Left kidney (tissue), 2 donors: ENCODE results near the gene PPM1N. TPM values are rescaled to one million over a fixed set of nuclear protein-coding genes. Genes with fewer than 3 reads are reported as not detected.

Experiments used
- DNase-seq: peaks from one replicate; pipeline ENCODE4 v3.0.0-alpha.2; 2013
- polyA plus RNA-seq: library from polyadenylated mRNA; unstranded; fragments of 120-200 nt; gene quantifications from one replicate; pipeline ENCODE4 v1.2.1, GENCODE V29; 2013; ENCODE audit not compliant: insufficient read length

Gene PPM1N
- polyA plus RNA-seq, 1 donor = 0.27 TPM

GRCh38 chr19:45488708-45489107, 9.5 kb upstream of the PPM1N start:
- no peak for DNase-seq

- DNase-seq = no peak
These were observed 8.9 kb upstream of the PPM1N start for GRCh38 chr19:45489216-45489855.

DNA sequence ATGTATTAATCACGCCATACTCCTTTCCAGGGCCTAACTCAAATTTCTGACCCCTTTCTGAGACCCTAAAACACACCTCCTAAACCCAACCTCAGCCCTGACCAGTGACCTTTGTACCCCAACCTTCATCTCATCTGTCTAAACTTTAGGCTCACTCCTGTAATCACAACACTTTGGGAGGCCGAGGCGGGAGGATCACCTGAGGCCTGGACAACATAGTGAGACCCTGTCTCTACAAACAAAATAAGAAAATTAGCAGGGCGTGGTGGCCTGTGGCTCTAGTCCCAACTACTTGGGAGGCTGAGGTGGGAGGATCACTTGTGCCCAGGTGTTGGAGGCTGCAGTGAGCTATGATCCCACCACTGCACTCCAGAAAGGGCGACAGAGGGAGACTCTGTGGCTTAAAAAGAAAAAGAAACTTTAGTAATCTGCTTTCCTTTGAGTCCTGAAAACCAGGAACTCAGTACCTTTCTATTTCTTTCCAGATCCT, 6.1 kb upstream of the PPM1N start:
- DNase-seq = no peak

GRCh38 chr19:45492627-45493470, 5.4 kb upstream of the PPM1N start:
- no peak for DNase-seq

GRCh38 chr19:45494261-45494916, 3.9 kb upstream of the PPM1N start:
- DNase-seq = no peak

- no peak for DNase-seq
These were observed 3.1 kb upstream of the PPM1N start for GRCh38 chr19:45495178-45495577.

DNA sequence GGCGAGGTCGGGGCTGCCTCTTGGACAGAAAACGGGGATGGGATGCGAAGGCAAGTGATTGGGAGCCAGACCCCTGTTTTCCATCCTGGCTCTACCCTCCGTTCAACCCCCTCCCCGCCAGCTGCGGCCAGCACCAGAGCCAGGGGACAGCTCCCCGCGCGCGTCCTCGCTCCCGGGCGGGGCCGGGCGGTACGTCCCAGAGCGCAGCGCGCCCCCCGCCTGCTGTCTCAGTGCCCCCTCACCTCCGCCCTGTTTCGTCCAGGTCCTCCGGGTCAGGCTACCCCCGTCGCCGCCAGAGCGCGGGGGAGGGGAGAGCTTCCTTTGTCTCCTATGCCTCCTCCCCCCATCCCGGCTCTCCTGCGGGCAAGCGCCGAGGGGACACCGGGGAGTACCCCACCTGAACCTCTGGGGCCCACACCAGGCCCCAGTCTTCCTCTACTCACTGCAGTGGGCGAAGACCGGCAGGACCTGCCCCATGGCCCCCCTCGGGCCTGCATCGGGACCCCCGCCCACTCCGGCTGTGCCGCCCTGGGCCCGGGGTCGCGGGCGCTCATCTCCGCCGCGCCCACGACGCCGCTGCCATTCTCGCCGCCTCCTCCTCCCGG, 1.8 kb upstream of the PPM1N start:
- no peak for DNase-seq

DNA sequence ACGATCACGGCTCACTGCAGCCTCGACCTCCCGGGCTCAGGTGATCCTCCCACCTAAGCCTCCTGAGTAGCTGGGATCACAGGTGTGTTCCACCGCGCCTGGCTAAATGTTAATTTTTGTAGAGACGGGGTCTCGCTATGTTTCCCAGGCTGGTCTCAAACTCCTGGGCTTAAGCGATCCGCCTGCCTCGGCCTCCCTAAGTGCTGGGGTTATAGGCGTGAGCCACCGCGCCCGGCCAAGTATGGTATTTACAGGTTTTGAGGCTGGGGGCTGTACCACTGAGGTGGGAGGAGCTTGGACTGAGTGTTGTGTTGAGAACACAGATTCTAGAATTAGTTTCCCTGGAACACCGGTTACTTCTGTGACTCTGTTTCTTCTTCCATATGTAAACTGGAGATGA, 452 bp upstream of the PPM1N start:
- DNase-seq = no peak

DNA sequence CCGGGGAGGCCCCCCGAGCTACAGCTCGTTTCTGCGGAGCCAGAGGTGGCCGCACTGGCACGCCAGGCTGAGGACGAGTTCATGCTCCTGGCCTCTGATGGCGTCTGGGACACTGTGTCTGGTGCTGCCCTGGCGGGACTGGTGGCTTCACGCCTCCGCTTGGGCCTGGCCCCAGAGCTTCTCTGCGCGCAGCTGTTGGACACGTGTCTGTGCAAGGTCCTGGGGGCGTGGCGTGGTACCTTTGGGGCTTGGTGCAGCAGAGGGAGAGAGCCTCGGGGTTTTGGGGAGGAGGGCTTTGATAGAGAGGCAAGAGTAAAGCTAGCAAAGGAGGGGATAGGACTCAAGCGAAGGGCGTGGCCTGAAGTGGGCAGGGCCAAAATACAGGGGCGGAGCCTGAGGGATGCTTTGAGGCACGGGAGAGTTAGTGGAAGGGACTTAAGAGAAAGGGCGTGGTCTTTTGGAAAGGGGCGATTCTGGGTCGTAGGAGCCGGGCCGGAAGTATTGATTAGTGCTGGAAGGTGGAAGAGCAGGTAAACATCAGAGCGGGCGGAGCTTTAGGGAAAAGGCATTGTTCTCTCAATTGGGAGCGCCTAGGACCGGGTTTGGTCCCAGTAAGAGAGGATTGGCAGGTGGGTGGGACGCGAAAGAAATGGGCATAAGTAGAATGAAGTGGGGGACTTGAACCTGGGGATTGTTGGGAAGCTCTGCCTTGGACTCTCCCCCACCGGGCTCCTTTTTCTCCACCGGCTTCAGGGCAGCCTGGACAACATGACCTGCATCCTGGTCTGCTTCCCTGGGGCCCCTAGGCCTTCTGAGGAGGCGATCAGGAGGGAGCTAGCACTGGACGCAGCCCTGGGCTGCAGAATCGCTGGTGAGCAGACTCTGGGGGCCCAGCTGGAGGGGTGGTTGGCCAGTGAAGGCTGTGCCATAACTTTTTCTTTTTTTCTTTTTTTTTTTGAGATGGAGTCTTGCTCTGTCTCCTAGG, 1.2 kb downstream of the PPM1N start:
- no peak for DNase-seq

DNA sequence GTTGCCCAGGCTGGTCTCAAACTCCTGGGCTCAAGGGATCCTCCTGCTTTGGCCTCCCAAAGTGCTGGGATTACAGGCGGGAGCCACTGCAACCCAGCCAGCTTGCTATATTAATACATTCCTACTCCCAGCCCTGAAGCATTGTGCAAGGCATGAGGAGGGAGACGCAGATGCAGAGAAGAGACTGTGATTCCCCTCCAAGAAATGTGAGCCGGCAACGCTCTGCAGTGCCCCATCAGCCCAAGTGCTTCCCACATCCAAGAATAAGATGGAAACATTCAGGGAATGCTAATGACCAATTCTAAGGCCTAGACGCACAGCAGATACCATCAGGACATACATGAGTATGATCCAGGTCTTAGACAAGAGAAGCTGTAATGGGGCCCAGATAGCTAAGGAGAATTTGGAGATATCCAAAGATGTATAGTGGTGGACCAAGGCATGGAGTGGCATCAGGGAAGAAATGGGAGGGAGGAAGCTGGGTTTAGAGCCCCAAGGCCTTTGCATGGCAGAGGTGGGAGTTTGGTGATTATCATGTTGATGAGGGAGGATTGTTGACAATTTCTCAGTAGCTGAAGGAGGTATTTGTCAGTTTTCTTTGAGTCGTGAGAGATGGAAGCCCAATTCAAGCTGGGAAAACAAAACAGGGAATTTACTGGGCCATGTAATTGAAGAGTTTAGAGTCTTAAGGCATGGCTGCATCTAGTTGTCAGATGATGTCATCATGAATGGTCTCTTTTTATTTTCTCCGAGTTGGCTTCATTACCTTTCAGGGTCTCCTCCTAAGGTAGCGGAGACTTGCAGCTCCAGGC, 2.9 kb downstream of the PPM1N start:
- DNase-seq = no peak

- DNase-seq = no peak
These were observed 3.4 kb downstream of the PPM1N start for GRCh38 chr19:45501730-45502014.

- DNase-seq = no peak
These were observed 3.9 kb downstream of the PPM1N start for GRCh38 chr19:45502111-45502510.

DNA sequence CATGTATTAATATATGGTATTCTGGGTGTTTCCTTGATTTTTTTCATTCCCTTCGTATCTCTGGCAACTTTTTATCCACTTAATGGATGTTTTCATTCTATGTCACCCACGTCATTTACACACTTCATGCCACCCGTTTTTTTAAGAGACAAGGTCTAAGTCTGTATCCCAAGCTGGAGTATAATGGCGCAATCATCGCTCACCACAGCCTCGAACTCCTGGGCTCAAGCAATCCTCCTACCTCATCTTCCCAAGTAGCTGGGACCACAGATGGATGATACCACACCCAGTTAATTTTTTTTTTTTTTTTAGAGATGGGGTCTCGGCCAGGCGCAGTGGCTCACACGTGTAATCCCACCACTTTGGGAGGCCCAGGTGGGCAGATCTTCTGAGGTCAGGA, 5.7 kb downstream of the PPM1N start:
- no peak for DNase-seq

DNA sequence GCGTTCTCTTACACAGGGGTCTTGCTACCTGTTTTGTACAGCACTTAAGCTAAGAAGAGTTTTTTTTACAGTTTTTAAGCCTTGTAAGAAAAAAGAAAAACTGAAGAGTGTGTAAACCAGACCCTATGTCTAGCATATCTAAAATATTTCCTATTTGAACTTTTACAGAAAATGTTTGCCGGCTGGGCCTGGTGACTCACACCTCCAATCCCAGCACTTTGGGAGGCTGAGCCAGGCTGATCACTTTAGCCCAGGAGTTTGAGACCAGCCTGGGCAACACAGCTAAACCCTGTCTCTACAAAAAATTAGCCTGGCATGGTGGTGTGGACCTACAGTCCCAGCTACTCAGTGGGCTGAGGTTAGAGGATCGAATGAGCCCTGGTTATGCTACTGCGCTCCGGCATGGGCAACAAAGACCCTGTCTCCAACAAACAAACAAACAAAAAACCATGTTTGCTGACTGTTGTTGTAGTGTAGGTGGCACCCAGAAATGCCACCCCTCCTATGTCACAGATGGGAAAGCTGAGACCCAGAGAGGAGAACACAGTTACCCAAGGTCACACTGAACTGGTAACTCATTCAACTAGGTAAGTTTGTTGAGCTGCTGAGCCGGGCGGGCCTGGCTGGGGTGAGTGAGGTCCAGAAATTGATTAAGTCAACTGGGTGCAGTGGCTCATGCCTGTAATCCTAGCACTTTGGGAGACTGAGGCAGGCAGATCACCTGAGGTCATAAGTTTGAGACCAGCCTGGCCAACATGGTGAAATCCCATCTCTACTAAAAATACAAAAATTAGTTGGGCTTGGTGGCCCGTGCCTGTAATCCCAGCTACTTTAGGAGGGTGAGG, 7.1 kb downstream of the PPM1N start:
- no peak for DNase-seq

- no peak for DNase-seq
These were observed 7.7 kb downstream of the PPM1N start for GRCh38 chr19:45505996-45506245.

DNA sequence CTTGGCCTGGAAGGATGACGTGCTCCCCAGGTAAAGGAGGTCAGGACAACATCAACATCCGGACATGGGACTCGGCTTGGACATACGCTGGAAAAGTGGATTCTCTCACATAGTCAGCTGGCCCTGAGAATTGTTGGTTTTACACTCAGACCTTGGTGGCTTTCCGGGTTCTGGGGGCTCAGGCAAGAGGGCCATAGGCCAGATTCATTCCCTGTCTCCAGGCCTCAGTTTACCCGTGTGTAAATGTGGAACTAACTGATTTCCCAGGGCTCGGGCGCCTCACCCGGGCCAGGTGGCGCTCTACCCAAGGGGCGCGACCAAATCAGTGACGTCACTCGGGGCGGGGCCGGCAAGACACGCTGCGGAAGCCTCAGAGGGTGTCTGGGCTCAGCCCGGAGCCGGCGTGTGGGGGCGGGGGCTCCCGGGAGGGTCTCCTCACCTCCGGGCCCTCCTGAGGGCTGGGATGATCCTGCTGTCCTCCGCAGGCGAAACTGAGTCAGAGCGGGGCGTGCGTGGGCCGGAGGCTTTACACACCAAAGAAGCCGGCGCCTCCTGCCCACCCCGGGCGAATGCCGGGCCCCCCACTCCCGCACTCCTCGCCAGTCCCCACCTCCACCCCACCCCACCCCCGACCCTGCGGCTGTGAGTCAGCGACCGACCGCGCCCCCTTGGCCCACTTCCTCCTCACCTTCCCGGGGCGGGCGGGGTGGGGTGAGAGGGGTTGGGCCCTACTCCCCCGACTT, 8.2 kb downstream of the PPM1N start:
- DNase-seq = peak; percentile 85

DNA sequence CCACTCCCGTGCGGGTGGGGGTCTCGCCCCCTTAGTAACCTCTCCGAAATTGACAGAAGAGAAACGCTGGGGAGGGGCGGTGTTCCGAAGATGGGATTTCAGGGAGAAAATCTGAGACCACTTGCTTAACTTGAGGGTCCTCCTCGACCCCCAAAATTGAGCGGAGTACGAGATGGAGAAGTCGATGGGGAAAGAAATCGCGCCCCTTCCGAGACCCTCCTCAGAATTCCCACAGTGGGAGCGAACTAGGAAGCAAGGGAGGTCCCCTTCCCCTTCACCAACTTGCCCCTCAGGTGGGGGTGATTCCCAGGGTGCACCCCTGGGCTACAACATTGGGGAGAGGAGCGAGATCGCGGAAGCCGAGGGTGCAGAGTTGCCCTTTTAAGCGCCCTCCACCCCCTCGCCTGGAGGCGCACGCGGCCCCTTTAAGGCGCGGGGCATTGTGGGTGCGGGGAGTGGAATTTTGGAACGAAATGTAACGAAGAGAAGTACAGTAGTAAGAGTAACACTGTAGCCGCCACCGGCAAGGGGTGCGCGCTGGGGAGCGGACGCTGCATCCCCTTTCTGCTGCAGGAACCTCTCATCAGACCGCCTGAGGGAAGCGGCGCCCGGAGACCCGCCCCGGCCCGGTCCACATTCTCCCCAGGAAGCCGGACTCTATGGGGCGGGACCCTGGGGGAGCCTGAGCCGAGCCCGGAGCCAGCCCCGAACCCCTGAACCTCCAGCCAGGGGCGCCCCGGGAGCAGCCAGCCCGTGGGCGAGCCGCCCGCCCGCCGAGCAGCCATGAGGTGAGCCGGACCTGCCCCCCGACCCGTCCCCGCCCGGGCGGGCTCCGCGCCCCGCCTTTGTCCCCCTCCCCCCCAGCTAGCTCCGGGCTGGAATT, 9.0 kb downstream of the PPM1N start, which contains the start of gene VASP:
TSS of gene VASP (plus strand) at position 491 of the 883 bp plus-strand sequence. CDS start at position 784, 293 bp downstream.
- DNase-seq = peak; percentile 80

GRCh38 chr19:45507872-45508416, 9.7 kb downstream of the PPM1N start:
- DNase-seq = no peak
